Natural killer cell (primary cell): ENCODE data around the gene GYPC. TPM values are rescaled to one million over a fixed set of nuclear protein-coding genes. Genes with fewer than 3 reads are reported as not detected.

Source experiments
- ATAC-seq, 3 donors: fragments of 150-1000 bp in 2 of 3; fragments of 200-7000 bp in 1 of 3; cut with Tn5 transposase; 1 replicate in 1 of 3; 2 replicates in 2 of 3; pipeline ENCODE4 v1.10.0; 2021; ENCODE audit warnings: mild to moderate bottlenecking in 2 of 3, moderate library complexity in 2 of 3
- DNase-seq, 2 donors: peaks; one replicate each; pipeline versions ENCODE4 v3.0.0 to v3.0.0-alpha.2; 2013 to 2021; ENCODE audit warnings: mixed read lengths in 1 of 2
- H3K27ac ChIP-seq: one replicate; pipeline ENCODE4 v1.5.1; 2013; ENCODE audit warnings: mild to moderate bottlenecking, low read length
- H3K27me3 ChIP-seq: one replicate; pipeline ENCODE4 v1.6.1; 2013; ENCODE audit warnings: low read length; ENCODE audit not compliant: control insufficient read depth, insufficient read depth
- H3K36me3 ChIP-seq: one replicate; pipeline ENCODE4 v1.6.1; 2013; ENCODE audit warnings: low read length; ENCODE audit not compliant: control insufficient read depth, insufficient read depth
- H3K4me1 ChIP-seq: one replicate; pipeline ENCODE4 v1.6.1; 2013; ENCODE audit warnings: low read length; ENCODE audit not compliant: control insufficient read depth, insufficient read depth
- H3K4me3 ChIP-seq: one replicate; pipeline ENCODE4 v1.5.1; 2013; ENCODE audit warnings: low read length
- H3K9me3 ChIP-seq: one replicate; pipeline ENCODE4 v1.6.1; 2013; ENCODE audit warnings: low read length; ENCODE audit not compliant: control insufficient read depth, insufficient read depth
- H3K27ac Mint-ChIP-seq, 2 donors: one replicate each; pipeline ENCODE4 v1.8.0; 2022; ENCODE audit warnings: mild to moderate bottlenecking in 2 of 2, mixed read lengths in 2 of 2, moderate library complexity in 1 of 2
- H3K27me3 Mint-ChIP-seq, 2 donors: one replicate each; pipeline ENCODE4 v1.8.0; 2022; ENCODE audit warnings: low read depth in 2 of 2, mixed read lengths in 2 of 2
- H3K36me3 Mint-ChIP-seq: one replicate; pipeline ENCODE4 v1.8.0; 2022; ENCODE audit warnings: mixed read lengths
- H3K4me1 Mint-ChIP-seq, 2 donors: one replicate each; pipeline ENCODE4 v1.8.0; 2022; ENCODE audit warnings: mixed read lengths in 2 of 2
- H3K4me3 Mint-ChIP-seq: one replicate; pipeline ENCODE4 v1.8.0; 2022; ENCODE audit warnings: mild to moderate bottlenecking, moderate library complexity, mixed read lengths
- H3K9me3 Mint-ChIP-seq, 2 donors: one replicate each; pipeline ENCODE4 v1.8.0; 2022; ENCODE audit warnings: mixed read lengths in 2 of 2
- WGBS: methylation state at CpG from one replicate; pipeline ENCODE4 v1.1.7; 2013; ENCODE audit warnings: missing lambda C conversion rate; ENCODE audit not compliant: insufficient coverage; 5-methylcytosine and 5-hydroxymethylcytosine counted together
- intact Hi-C: fragments of 100-400 bp; cut with micrococcal nuclease; formaldehyde crosslinking; loops from one replicate; pipeline ENCODE4 v1.14.2; 2022
- total RNA-seq, 4 donors: library from RNA; stranded (reverse); fragments of 120-200 nt in 1 of 4; gene quantifications; one replicate each; pipeline versions ENCODE4 v1.2.3 to v1.2.4, GENCODE V29; 2013 to 2022
- TF ChIP-seq, protein P1 (sequence below): fragments of 200-600 bp; IDR thresholded peaks from one replicate; pipeline ENCODE4 v1.8.0; 2022; ENCODE audit warnings: antibody characterized with exemption

The GYPC gene
- total RNA-seq, 3 donors from 2014 or later (not counting 1 experiment from before 2014, with no cell fraction given): 74.2 to 92.3 (median 78.7) TPM

DNA sequence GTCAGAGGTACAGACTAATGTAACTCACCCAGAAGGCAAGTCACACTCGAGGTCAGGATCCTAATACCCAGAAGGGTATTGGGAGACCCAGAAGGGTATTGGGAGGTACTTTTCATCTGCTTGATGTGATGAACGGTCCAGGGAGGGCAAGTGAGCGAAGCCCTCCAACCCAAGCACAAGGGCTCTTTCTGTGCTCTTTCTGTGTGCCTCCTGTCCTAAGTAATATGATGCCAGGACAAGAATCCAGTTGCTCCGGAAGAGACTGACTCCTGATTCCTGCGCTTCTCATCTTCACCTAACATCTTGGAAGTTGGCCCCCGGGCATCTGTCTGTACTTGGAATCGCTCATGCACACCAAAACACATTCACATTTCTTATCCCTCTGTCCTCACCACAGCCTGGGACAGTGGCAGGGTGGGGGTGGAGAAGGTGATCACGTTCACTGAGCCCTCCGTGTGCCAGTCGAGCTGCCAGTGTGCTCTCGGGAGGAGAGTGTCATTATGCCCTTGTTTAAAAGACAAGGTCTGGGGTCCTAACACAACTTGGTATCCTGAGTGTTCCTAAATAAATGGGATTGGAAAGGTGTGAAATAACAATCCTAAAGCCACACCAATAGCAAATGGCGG, 17.1 kb downstream of the GYPC start:
- Mint-ChIP-seq H3K27ac (peak overlapping the region in 1 of 2 donors; percentile 68), H3K36me3 (peaks cover 10% of the 10 kb centered on the region), H3K4me1 (peaks cover 39 to 66% of the 10 kb centered on the region in 2 donors), H3K9me3 (peaks cover 2 to 7% of the 10 kb centered on the region in 2 donors), H3K4me3 (no peak overlapping the region), H3K27me3 (no peaks in the 10 kb centered on the region)
- peaks cover 13% of the 10 kb centered on the region for H3K36me3 ChIP-seq
- H3K4me3 ChIP-seq: no peak overlapping the region
- ATAC-seq (no peak), DNase-seq (no peak)
- intact Hi-C loops: no loop called here
- WGBS: 98% methylated on average over 10 of the region's 12 CpGs
- H3K9me3 ChIP-seq: peaks cover 13% of the 10 kb centered on the region
- TF ChIP-seq, protein P1, sequence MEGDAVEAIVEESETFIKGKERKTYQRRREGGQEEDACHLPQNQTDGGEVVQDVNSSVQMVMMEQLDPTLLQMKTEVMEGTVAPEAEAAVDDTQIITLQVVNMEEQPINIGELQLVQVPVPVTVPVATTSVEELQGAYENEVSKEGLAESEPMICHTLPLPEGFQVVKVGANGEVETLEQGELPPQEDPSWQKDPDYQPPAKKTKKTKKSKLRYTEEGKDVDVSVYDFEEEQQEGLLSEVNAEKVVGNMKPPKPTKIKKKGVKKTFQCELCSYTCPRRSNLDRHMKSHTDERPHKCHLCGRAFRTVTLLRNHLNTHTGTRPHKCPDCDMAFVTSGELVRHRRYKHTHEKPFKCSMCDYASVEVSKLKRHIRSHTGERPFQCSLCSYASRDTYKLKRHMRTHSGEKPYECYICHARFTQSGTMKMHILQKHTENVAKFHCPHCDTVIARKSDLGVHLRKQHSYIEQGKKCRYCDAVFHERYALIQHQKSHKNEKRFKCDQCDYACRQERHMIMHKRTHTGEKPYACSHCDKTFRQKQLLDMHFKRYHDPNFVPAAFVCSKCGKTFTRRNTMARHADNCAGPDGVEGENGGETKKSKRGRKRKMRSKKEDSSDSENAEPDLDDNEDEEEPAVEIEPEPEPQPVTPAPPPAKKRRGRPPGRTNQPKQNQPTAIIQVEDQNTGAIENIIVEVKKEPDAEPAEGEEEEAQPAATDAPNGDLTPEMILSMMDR: no peak
- H3K27ac ChIP-seq: no peak overlapping the region
- peaks cover 21% of the 10 kb centered on the region for H3K4me1 ChIP-seq
- H3K27me3 ChIP-seq: no peaks in the 10 kb centered on the region

DNA sequence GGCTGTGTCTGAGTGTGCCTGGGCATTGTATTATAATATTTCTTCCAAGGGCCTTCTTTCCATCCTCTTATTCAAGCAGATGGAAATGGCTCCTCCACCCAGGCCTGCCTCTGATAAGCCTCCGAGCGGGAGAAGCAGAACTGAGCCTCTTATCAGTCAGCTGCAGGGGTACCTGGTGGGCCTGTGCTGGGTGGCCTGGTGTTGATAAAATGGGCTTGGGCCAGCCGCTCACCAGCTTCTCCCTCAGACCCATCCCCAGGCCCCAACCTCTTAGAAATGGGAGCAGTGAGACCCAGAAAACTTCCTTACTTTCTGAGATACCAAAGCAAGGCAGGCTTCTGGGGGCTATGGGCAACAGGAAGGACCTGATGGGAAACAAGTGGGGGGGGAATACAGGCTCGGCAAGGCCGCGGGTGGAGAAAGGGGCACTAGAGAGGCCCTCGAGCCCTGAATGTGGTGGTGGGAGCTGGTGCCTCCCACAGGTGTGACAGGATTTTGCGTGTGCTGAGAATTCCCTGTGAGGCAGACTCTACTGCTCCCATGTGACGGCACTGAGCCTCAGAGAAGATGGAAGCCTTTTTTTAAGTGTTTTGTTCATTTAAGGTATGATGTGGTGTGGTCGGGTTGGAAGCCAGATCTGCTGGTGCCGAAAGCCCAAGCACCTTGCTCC, 18.3 kb downstream of the GYPC start:
- H3K36me3 ChIP-seq: peaks cover 14% of the 10 kb centered on the region
- WGBS: 88% methylated on average over 11 of the region's 11 CpGs
- peaks cover 21% of the 10 kb centered on the region for H3K4me1 ChIP-seq
- H3K9me3 Mint-ChIP-seq: peaks cover 2 to 7% of the 10 kb centered on the region in 2 donors
- DNase-seq (no peak), ATAC-seq (no peak)
- H3K4me1 Mint-ChIP-seq: peaks cover 37 to 70% of the 10 kb centered on the region in 2 donors
- H3K27me3 ChIP-seq: no peaks in the 10 kb centered on the region
- peaks cover 10% of the 10 kb centered on the region for H3K36me3 Mint-ChIP-seq
- H3K27ac ChIP-seq: no peak overlapping the region
- peaks cover 13% of the 10 kb centered on the region for H3K9me3 ChIP-seq
- no peak overlapping the region for H3K4me3 ChIP-seq
- no peak overlapping the region for H3K4me3 Mint-ChIP-seq
- H3K27me3 Mint-ChIP-seq: no peaks in the 10 kb centered on the region
- TF ChIP-seq, protein P1: no peak
- intact Hi-C loops: no loop called here
- H3K27ac Mint-ChIP-seq: peak overlapping the region in 1 of 2 donors; percentile 32

DNA sequence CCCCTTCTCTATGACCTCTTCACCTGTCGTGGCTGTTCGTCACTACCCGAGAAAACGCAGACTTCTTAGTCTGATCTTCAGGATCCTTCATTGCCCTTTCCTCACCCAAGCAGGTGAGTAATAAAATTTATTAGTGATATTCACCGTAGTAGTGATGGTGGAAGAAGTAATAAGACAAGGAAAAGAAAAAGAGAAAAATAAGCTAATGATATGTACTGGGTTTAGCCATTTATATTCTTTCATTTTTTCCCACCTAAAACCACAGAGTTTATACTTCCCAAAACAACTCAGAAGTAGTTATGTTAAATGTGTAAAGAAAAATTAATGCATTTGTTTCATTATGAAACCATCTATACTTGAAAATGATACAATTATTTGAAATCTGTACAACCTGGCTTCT, 19.7 kb downstream of the GYPC start:
- peaks cover 21% of the 10 kb centered on the region for H3K4me1 ChIP-seq
- Mint-ChIP-seq H3K4me3 (no peak overlapping the region), H3K27ac (peak overlapping the region; percentile 26 to 69), H3K4me1 (peaks cover 36 to 64% of the 10 kb centered on the region in 2 donors), H3K9me3 (peaks cover 2 to 7% of the 10 kb centered on the region in 2 donors), H3K36me3 (peaks cover 10% of the 10 kb centered on the region), H3K27me3 (no peaks in the 10 kb centered on the region)
- peaks cover 8% of the 10 kb centered on the region for H3K36me3 ChIP-seq
- intact Hi-C loops: no loop called here
- no peaks in the 10 kb centered on the region for H3K27me3 ChIP-seq
- 100% methylated on average over 2 of the region's 5 CpGs for WGBS
- H3K9me3 ChIP-seq: peaks cover 13% of the 10 kb centered on the region
- TF ChIP-seq, protein P1: no peak
- H3K4me3 ChIP-seq: no peak overlapping the region
- no peak for ATAC-seq
- no peak overlapping the region for H3K27ac ChIP-seq
- DNase-seq: no peak
